IMR-90 (cell line): Measurements from ENCODE around the gene RNASE7. TPM values are rescaled to one million over a fixed set of nuclear protein-coding genes. Genes with fewer than 3 reads are reported as not detected.

Experiments used
- ATAC-seq: fragments of 200-7000 bp; cut with Tn5 transposase; 2 replicates; pipeline ENCODE4 v1.9.1; 2020; ENCODE audit warnings: low read depth, mild to moderate bottlenecking, moderate library complexity
- BruUV-seq: library from RNA; stranded (reverse); fragments of 400-500 nt; replicated peaks from 2 replicates; lab custom pipeline; 2021; lab: Mats Ljungman, UMichigan
- CTCF ChIA-PET: fragments of 300-600 bp; formaldehyde crosslinking; extraction: SDS; loops from one replicate; lab custom pipeline; 2021; ENCODE audit warnings: antibody characterized with exemption; lab: Yijun Ruan, JAX
- POLR2A ChIA-PET: fragments of 300-600 bp; sonication (Branson Sonifier 250); formaldehyde crosslinking; loops from one replicate; lab custom pipeline; 2022; ENCODE audit warnings: antibody characterized with exemption; ENCODE audit not compliant: unreplicated experiment; lab: Charles Lee
- DNase-seq: peaks from one replicate; pipeline ENCODE4 v3.0.0; 2013
- H2AFZ ChIP-seq: replicated peaks from 2 replicates; pipeline ENCODE3; 2013; ENCODE audit warnings: low read length, mild to moderate bottlenecking; ENCODE audit not compliant: poor library complexity
- H2AK5ac ChIP-seq: 2 replicates; pipeline ENCODE4 v1.6.1; 2013; ENCODE audit warnings: low read depth, low read length, inconsistent platforms
- H2AK9ac ChIP-seq: replicated peaks from 2 replicates; pipeline ENCODE3; 2013; ENCODE audit warnings: mild to moderate bottlenecking, low read depth, low read length, moderate library complexity; ENCODE audit not compliant: poor library complexity
- H2BK120ac ChIP-seq: 2 replicates; pipeline ENCODE4 v1.6.1; 2013; ENCODE audit warnings: low read depth, low read length, inconsistent platforms
- H2BK15ac ChIP-seq: 3 replicates; pipeline ENCODE4 v1.6.1; 2013; ENCODE audit warnings: low read depth, low read length, inconsistent platforms
- H2BK20ac ChIP-seq: 2 replicates; pipeline ENCODE4 v1.6.1; 2013; ENCODE audit warnings: low read depth, mild to moderate bottlenecking, inconsistent platforms, low read length, moderate library complexity
- H2BK5ac ChIP-seq: 2 replicates; pipeline ENCODE4 v1.6.1; 2013; ENCODE audit warnings: mild to moderate bottlenecking, low read depth, low read length, inconsistent platforms; ENCODE audit not compliant: poor library complexity, severe bottlenecking
- H3K14ac ChIP-seq: replicated peaks from 2 replicates; pipeline ENCODE4 v1.6.1; 2013; ENCODE audit warnings: low read depth, low read length, inconsistent platforms
- H3K18ac ChIP-seq: 2 replicates; pipeline ENCODE4 v1.6.1; 2013; ENCODE audit warnings: low read depth, low read length, control low read depth
- H3K23ac ChIP-seq: 2 replicates; pipeline ENCODE4 v1.6.1; 2013; ENCODE audit warnings: low read depth, low read length, inconsistent platforms
- H3K27ac ChIP-seq: 2 replicates; pipeline ENCODE4 v1.5.1; 2013; ENCODE audit warnings: mild to moderate bottlenecking, control low read depth, low read length; ENCODE audit not compliant: insufficient read depth
- H3K27me3 ChIP-seq: 2 replicates; pipeline ENCODE4 v1.6.1; 2013; ENCODE audit warnings: low read length; ENCODE audit not compliant: control insufficient read depth, insufficient read depth
- H3K36me3 ChIP-seq: 2 replicates; pipeline ENCODE4 v1.6.1; 2013; ENCODE audit warnings: low read length, mixed read lengths; ENCODE audit not compliant: control insufficient read depth, insufficient read depth
- H3K4ac ChIP-seq: 2 replicates; pipeline ENCODE4 v1.6.1; 2013; ENCODE audit warnings: low read depth, low read length, inconsistent platforms
- H3K4me1 ChIP-seq: 2 replicates; pipeline ENCODE4 v1.6.1; 2013; ENCODE audit warnings: low read length, mixed read lengths; ENCODE audit not compliant: control insufficient read depth, insufficient read depth
- H3K4me2 ChIP-seq: 2 replicates; pipeline ENCODE4 v1.6.1; 2013; ENCODE audit warnings: low read depth, mild to moderate bottlenecking, control low read depth, low read length, moderate library complexity
- H3K4me3 ChIP-seq: 2 replicates; pipeline ENCODE4 v1.5.1; 2013; ENCODE audit warnings: low read depth, mild to moderate bottlenecking, control low read depth, low read length, moderate library complexity; ENCODE audit not compliant: insufficient read depth
- H3K56ac ChIP-seq: 2 replicates; pipeline ENCODE4 v1.6.1; 2013; ENCODE audit warnings: low read length, inconsistent platforms; ENCODE audit not compliant: insufficient read depth; ENCODE audit errors: extremely low read depth
- H3K79me1 ChIP-seq, 2 experiments: 2 replicates each; pipeline ENCODE4 v1.6.1; 2013; ENCODE audit warnings: low read length in 2 of 2, inconsistent platforms in 1 of 2, low read depth in 1 of 2
- H3K9ac ChIP-seq: 2 replicates; pipeline ENCODE4 v1.6.1; 2013; ENCODE audit warnings: low read depth, low read length, control low read depth
- H3K9me1 ChIP-seq: 2 replicates; pipeline ENCODE4 v1.6.1; 2013; ENCODE audit warnings: low read length, inconsistent platforms; ENCODE audit not compliant: insufficient read depth
- H3K9me3 ChIP-seq: 2 replicates; pipeline ENCODE4 v1.6.1; 2013; ENCODE audit warnings: low read length; ENCODE audit not compliant: control insufficient read depth, insufficient read depth
- H4K20me1 ChIP-seq: 2 replicates; pipeline ENCODE4 v1.6.1; 2013; ENCODE audit warnings: low read length, inconsistent platforms; ENCODE audit not compliant: insufficient read depth
- H4K5ac ChIP-seq: 2 replicates; pipeline ENCODE4 v1.6.1; 2013; ENCODE audit warnings: mild to moderate bottlenecking, low read depth, low read length, control low read depth
- H4K8ac ChIP-seq, 2 experiments: 2 replicates each; pipeline ENCODE4 v1.6.1; 2013; ENCODE audit warnings: low read depth in 2 of 2, low read length in 2 of 2, control low read depth in 1 of 2, inconsistent platforms in 1 of 2
- H4K91ac ChIP-seq: 2 replicates; pipeline ENCODE4 v1.6.1; 2013; ENCODE audit warnings: low read depth, low read length, inconsistent platforms; ENCODE audit not compliant: insufficient read depth
- CHD1 ChIP-seq: IDR thresholded peaks from 2 replicates; pipeline ENCODE4 v1.6.1; 2012; ENCODE audit warnings: low read depth, low read length, improper control_type of control experiment
- MXI1 ChIP-seq: IDR thresholded peaks from 2 replicates; pipeline ENCODE4 v1.6.1; 2012; ENCODE audit warnings: low read depth, mild to moderate bottlenecking, low read length, moderate library complexity, borderline replicate concordance
- NFE2L2 ChIP-seq: fragments of 150-350 bp; IDR thresholded peaks from 2 replicates; pipeline ENCODE4 v1.6.1; 2016; ENCODE audit warnings: low read depth, mild to moderate bottlenecking, low read length
- RCOR1 ChIP-seq: IDR thresholded peaks from 2 replicates; pipeline ENCODE4 v1.6.1; 2012; ENCODE audit warnings: mild to moderate bottlenecking, low read length, improper control_type of control experiment; ENCODE audit not compliant: insufficient replicate concordance
- SMC3 ChIP-seq: fragments of 150-350 bp; IDR thresholded peaks from 2 replicates; pipeline ENCODE4 v1.6.1; 2016; ENCODE audit warnings: low read depth, mild to moderate bottlenecking, antibody characterized with exemption, low read length, moderate library complexity
- WGBS, 2 experiments: methylation state at CpG; one replicate each; pipeline versions ENCODE4 v1.1.5 to v1.1.7; 2013; ENCODE audit warnings: missing lambda C conversion rate in 2 of 2; ENCODE audit not compliant: insufficient read length in 1 of 2; ENCODE audit errors: extremely low coverage in 2 of 2; 5-methylcytosine and 5-hydroxymethylcytosine counted together
- dilution Hi-C: fragments of 300-500 bp; cut with HindIII; formaldehyde crosslinking; loops from one replicate; pipeline ENCODE4 v1.14.3; 2018; ENCODE audit warnings: low sequenced_read_pairs; ENCODE audit not compliant: unreplicated experiment
- in situ Hi-C: fragments of 300-500 bp; cut with MboI; formaldehyde crosslinking; loops from 3 replicates; pipeline ENCODE4 v1.14.3; 2019; ENCODE audit warnings: low sequenced_read_pairs, inconsistent platforms, mixed read lengths
- intact Hi-C: fragments of 100-400 bp; cut with micrococcal nuclease; formaldehyde crosslinking; loops from 2 replicates; pipeline ENCODE4 v1.10.0; 2022
- polyA plus RNA-seq, 3 experiments: library from polyadenylated mRNA; depleted of rRNA; stranded (reverse); fragments of >200 nt; gene quantifications; 2 replicates each; pipeline ENCODE4 v1.2.3, GENCODE V29; 2012; ENCODE audit warnings: low replicate concordance in 1 of 3
- total RNA-seq: library from RNA; depleted of rRNA; stranded (reverse); fragments of >200 nt; gene quantifications from 2 replicates; pipeline ENCODE4 v1.2.3, GENCODE V29; 2012

Gene RNASE7
- total and polyA plus RNA-seq, 2 of the 4 experiments (the other 2 are of a cell fraction): not detected

GRCh38 chr14:20996521-20996920, 45.6 kb upstream of the RNASE7 start:
- TF ChIP-seq NFE2L2 (no peak), MXI1 (no peak), RCOR1 (no peak), CHD1 (no peak), SMC3 (no peak)
- intact Hi-C loops: no loop called here
- H2AK5ac ChIP-seq: no peak overlapping the region
- H4K91ac ChIP-seq: no peak overlapping the region
- no peak overlapping the region for H2BK15ac ChIP-seq
- H3K9me1 ChIP-seq: no peaks in the 10 kb centered on the region
- H3K4me1 ChIP-seq: peaks cover 3% of the 10 kb centered on the region
- no peak overlapping the region for H3K4me3 ChIP-seq
- H3K14ac ChIP-seq: no peak overlapping the region
- H4K5ac ChIP-seq: no peak overlapping the region
- H2AK9ac ChIP-seq: no peak overlapping the region
- 100% methylated on average over 1 of the region's 14 CpGs; no CpG with 5 or more reads in 1 of the 2 experiments for WGBS, 2 experiments
- no peak overlapping the region for H2BK20ac ChIP-seq
- H3K27ac ChIP-seq: no peak overlapping the region
- H4K8ac ChIP-seq: no peak overlapping the region
- no peak overlapping the region for H3K56ac ChIP-seq
- no peak overlapping the region for H2BK5ac ChIP-seq
- no peaks in the 10 kb centered on the region; the same call in 1 of the 2 replicates for H3K27me3 ChIP-seq
- H3K36me3 ChIP-seq: peaks cover 31% of the 10 kb centered on the region
- no peak overlapping the region for H2AFZ ChIP-seq
- peaks cover 0 to 10% of the 10 kb centered on the region in 2 experiments; a peak in 3 of 4 replicates for H3K79me1 ChIP-seq
- no peak overlapping the region for H3K18ac ChIP-seq
- ATAC-seq (no peak), DNase-seq (no peak)
- no peak overlapping the region for H3K4ac ChIP-seq
- POLR2A ChIA-PET: no interaction called here
- no TSS peak for BruUV-seq
- CTCF ChIA-PET: no interaction called here
- H2BK120ac ChIP-seq: no peak overlapping the region
- dilution Hi-C loops: no loop called here
- in situ Hi-C loops: loop anchor here (25.0 kb wide), 1 partner anchor 659 kb away; the partner anchor contains the start of genes CCNB1IP1 and PARP2
- H3K9ac ChIP-seq: no peak overlapping the region
- no peaks in the 10 kb centered on the region for H4K20me1 ChIP-seq
- H3K4me2 ChIP-seq: no peak overlapping the region
- no peaks in the 10 kb centered on the region for H3K9me3 ChIP-seq
- H3K23ac ChIP-seq: no peak overlapping the region
